Vagina (tissue), 2 donors: ENCODE data around the gene ARFGEF3. TPM values are rescaled to one million over a fixed set of nuclear protein-coding genes. Genes with fewer than 3 reads are reported as not detected.

ENCODE experiments used
- DNase-seq, 2 donors: peaks; one replicate each; pipeline ENCODE4 v3.0.0-alpha.2; 2017; ENCODE audit errors: extremely low spot score in 2 of 2
- H3K27ac ChIP-seq: fragments of 200-600 bp; sonication (generic); one replicate; pipeline ENCODE4 v1.5.1; 2019
- H3K27me3 ChIP-seq: fragments of 200-600 bp; sonication (generic); one replicate; pipeline ENCODE4 v1.5.1; 2019
- H3K36me3 ChIP-seq, 2 donors: fragments of 200-600 bp; sonication (generic); one replicate each; pipeline ENCODE4 v1.5.1; 2017 to 2019
- H3K4me1 ChIP-seq: fragments of 200-600 bp; sonication (generic); one replicate; pipeline ENCODE4 v1.5.1; 2019
- H3K4me3 ChIP-seq, 2 donors: fragments of 200-600 bp; sonication (generic); 1 replicate in 1 of 2; 2 replicates in 1 of 2; pipeline ENCODE4 v1.5.1; 2016 to 2019
- H3K9me3 ChIP-seq: fragments of 200-600 bp; sonication (generic); one replicate; pipeline ENCODE4 v1.5.1; 2019
- POLR2A ChIP-seq, 2 donors: fragments of 450-650 bp; IDR thresholded peaks; one replicate each; pipeline ENCODE4 v1.6.1; 2017; ENCODE audit warnings: antibody characterized with exemption in 2 of 2, mild to moderate bottlenecking in 2 of 2, moderate library complexity in 2 of 2
- POLR2AphosphoS5 ChIP-seq, 2 donors: sonication (generic); formaldehyde crosslinking; IDR thresholded peaks; one replicate each; pipeline ENCODE4 v1.9.0; 2017; ENCODE audit warnings: antibody characterized with exemption in 2 of 2, mild to moderate bottlenecking in 2 of 2, low read depth in 1 of 2; ENCODE audit not compliant: insufficient read depth in 1 of 2
- intact Hi-C: fragments of 100-400 bp; cut with DNase I; formaldehyde crosslinking; loops from one replicate; pipeline ENCODE4 v1.15.1; 2023
- total RNA-seq: library from RNA; depleted of rRNA; stranded (reverse); fragments of >200 nt; gene quantifications from one replicate; pipeline ENCODE4 v1.2.3, GENCODE V29; 2016
- TF ChIP-seq, protein P1 (sequence below), 3 experiments: fragments of 450-650 bp in 2 of 3; fragments of 200-600 bp in 1 of 3; sonication (generic) in 1 of 3; IDR thresholded peaks; one replicate each; pipeline ENCODE4 v1.5.1; 2017 to 2019; ENCODE audit warnings: antibody characterized with exemption in 3 of 3, mild to moderate bottlenecking in 2 of 3, moderate library complexity in 2 of 3

The ARFGEF3 gene
- total RNA-seq, 1 donor from 2014 or later, result 2.2 TPM

DNA sequence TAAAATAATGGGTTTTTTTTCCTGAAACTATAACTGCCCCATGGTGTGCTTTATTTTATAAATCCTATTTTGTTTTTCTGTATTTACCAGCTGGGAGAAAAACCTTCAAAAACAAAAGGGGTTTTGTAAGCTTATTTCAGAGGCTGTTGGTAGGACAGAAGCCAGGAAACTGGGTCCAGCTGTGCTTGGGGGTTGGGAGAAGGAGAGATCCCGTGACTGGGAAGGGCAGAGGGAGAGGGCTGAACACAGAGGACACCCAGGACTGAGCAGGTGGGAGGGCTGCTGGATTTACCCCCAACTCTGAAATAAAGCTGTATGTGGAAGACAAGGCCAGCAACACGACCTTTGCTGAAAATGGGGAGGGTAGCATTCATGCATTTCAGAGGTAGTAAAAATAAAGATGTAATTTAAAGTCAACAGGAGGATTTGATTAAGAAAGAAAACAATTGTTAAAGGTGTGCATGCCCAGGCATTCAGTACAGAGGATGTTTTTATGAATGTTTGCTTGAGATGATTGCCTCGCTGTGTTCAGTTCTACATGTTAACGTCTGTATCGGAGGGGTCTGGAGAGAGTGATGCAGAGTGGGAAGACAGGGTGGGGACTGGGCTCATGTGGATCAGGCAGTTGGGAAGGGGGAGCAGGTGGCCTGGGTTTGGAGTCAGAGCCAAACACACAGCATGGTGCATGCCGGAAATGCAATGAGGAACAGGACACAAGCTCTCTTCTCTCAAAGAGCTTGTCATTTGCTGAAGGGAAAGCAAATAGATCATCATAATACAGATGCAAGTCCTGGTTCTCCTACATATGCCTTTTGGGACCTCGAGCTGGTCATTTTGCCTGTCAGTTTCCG lies 21.4 kb downstream of the ARFGEF3 start:
- Histone ChIP-seq H3K36me3 (no peaks in the 10 kb centered on the region), H3K9me3 (no peaks in the 10 kb centered on the region), H3K4me1 (no peaks in the 10 kb centered on the region), H3K27ac (no peak overlapping the region), H3K27me3 (no peaks in the 10 kb centered on the region), H3K4me3 (no peak overlapping the region)
- intact Hi-C loops, result no loop called here
- DNase-seq, result no peak
- TF ChIP-seq, protein P1, sequence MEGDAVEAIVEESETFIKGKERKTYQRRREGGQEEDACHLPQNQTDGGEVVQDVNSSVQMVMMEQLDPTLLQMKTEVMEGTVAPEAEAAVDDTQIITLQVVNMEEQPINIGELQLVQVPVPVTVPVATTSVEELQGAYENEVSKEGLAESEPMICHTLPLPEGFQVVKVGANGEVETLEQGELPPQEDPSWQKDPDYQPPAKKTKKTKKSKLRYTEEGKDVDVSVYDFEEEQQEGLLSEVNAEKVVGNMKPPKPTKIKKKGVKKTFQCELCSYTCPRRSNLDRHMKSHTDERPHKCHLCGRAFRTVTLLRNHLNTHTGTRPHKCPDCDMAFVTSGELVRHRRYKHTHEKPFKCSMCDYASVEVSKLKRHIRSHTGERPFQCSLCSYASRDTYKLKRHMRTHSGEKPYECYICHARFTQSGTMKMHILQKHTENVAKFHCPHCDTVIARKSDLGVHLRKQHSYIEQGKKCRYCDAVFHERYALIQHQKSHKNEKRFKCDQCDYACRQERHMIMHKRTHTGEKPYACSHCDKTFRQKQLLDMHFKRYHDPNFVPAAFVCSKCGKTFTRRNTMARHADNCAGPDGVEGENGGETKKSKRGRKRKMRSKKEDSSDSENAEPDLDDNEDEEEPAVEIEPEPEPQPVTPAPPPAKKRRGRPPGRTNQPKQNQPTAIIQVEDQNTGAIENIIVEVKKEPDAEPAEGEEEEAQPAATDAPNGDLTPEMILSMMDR (IDR thresholded peaks at IDR 0.05), result no peak
- TF ChIP-seq POLR2A (IDR thresholded peaks at IDR 0.05) (no peak), POLR2AphosphoS5 (IDR thresholded peaks at IDR 0.05; ENCODE audit: insufficient read depth in 1 of 2, low read depth in 1 of 2) (no peak)

DNA sequence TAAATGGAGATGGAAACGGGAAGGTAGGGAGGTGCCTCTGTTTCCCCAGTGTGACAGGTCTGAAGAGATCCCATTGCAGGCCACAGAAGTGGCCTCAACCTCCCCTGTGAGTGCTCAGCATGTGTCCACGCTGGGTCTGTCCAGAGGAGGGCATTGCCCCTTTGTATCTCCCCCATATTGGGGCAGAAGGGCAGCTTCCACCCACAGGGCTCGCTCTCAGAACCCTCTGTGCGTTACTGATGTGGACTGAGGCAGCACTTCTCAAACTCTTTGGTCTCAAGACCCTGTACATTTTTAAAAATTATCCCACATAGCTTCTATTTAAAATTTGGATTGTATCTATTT lies 22.0 kb downstream of the ARFGEF3 start:
- Histone ChIP-seq H3K4me1 (no peaks in the 10 kb centered on the region), H3K27ac (no peak overlapping the region), H3K36me3 (no peaks in the 10 kb centered on the region), H3K4me3 (no peak overlapping the region), H3K9me3 (no peaks in the 10 kb centered on the region), H3K27me3 (no peaks in the 10 kb centered on the region)
- no peak for DNase-seq
- intact Hi-C loops, result no loop called here
- TF ChIP-seq, protein P1 (IDR thresholded peaks at IDR 0.05), result no peak
- no peak for TF ChIP-seq POLR2A (IDR thresholded peaks at IDR 0.05)
- TF ChIP-seq POLR2AphosphoS5 (IDR thresholded peaks at IDR 0.05; ENCODE audit: insufficient read depth in 1 of 2, low read depth in 1 of 2), result no peak

GRCh38 chr6:138184230-138184629 lies 22.5 kb downstream of the ARFGEF3 start:
- TF ChIP-seq POLR2A (IDR thresholded peaks at IDR 0.05) (no peak), POLR2AphosphoS5 (IDR thresholded peaks at IDR 0.05; ENCODE audit: insufficient read depth in 1 of 2, low read depth in 1 of 2) (no peak)
- TF ChIP-seq, protein P1 (IDR thresholded peaks at IDR 0.05), result no peak
- no peak overlapping the region for H3K4me3 ChIP-seq
- no peaks in the 10 kb centered on the region for H3K27me3 ChIP-seq
- intact Hi-C loops, result no loop called here
- H3K9me3 ChIP-seq, result no peaks in the 10 kb centered on the region
- no peaks in the 10 kb centered on the region for H3K36me3 ChIP-seq
- DNase-seq, result no peak
- H3K4me1 ChIP-seq, result no peaks in the 10 kb centered on the region
- no peak overlapping the region for H3K27ac ChIP-seq

- Histone ChIP-seq H3K4me1 (no peaks in the 10 kb centered on the region), H3K36me3 (no peaks in the 10 kb centered on the region), H3K9me3 (no peaks in the 10 kb centered on the region), H3K27me3 (no peaks in the 10 kb centered on the region), H3K4me3 (no peak overlapping the region), H3K27ac (no peak overlapping the region)
- DNase-seq, result no peak
- intact Hi-C loops, result no loop called here
- TF ChIP-seq, protein P1 (IDR thresholded peaks at IDR 0.05), result no peak
These were observed 25.4 kb downstream of the ARFGEF3 start for GRCh38 chr6:138187156-138187555.

GRCh38 chr6:138188278-138188941 lies 26.7 kb downstream of the ARFGEF3 start:
- no peak for DNase-seq
- no peaks in the 10 kb centered on the region for H3K27me3 ChIP-seq
- no peak overlapping the region for H3K27ac ChIP-seq
- no peak for TF ChIP-seq POLR2A (IDR thresholded peaks at IDR 0.05)
- no peak overlapping the region for H3K4me3 ChIP-seq
- H3K9me3 ChIP-seq, result no peaks in the 10 kb centered on the region
- H3K36me3 ChIP-seq, result no peaks in the 10 kb centered on the region
- H3K4me1 ChIP-seq, result no peaks in the 10 kb centered on the region
- intact Hi-C loops, result no loop called here
